ENCODE measurements around the gene SPATS2L. TPM values are rescaled to one million over a fixed set of nuclear protein-coding genes. Genes with fewer than 3 reads are reported as not detected.

The SPATS2L gene
- 43.8 TPM for total RNA-seq

- DNase-seq, result peak; percentile 69
Observed at GRCh38 chr2:200306196-200306930, at the start of gene SPATS2L. Gene SPATS2L (plus strand): TSS chr2:200306693. CDS start chr2:200389245, 82,552 bp downstream.

GRCh38 chr2:200257570-200257969, 48.9 kb upstream of the SPATS2L start:
- no peak for DNase-seq

- DNase-seq, result no peak
Observed at GRCh38 chr2:200258081-200258480, 48.4 kb upstream of the SPATS2L start.

GRCh38 chr2:200258881-200259576, 47.5 kb upstream of the SPATS2L start:
- no peak for DNase-seq

GRCh38 chr2:200259577-200259957, 46.9 kb upstream of the SPATS2L start:
- no peak for DNase-seq

GRCh38 chr2:200262047-200262446, 44.4 kb upstream of the SPATS2L start:
- DNase-seq, result no peak

GRCh38 chr2:200263279-200263678, 43.2 kb upstream of the SPATS2L start:
- no peak for DNase-seq

GRCh38 chr2:200264631-200265030, 41.9 kb upstream of the SPATS2L start:
- DNase-seq, result no peak

- DNase-seq, result no peak
Observed at GRCh38 chr2:200266406-200266805, 40.1 kb upstream of the SPATS2L start.

- DNase-seq, result no peak
Observed at GRCh38 chr2:200267350-200267749, 39.1 kb upstream of the SPATS2L start.

- no peak for DNase-seq
Observed at GRCh38 chr2:200270732-200271131, 35.8 kb upstream of the SPATS2L start.

GRCh38 chr2:200272320-200272719, 34.2 kb upstream of the SPATS2L start:
- DNase-seq, result no peak

GRCh38 chr2:200274116-200275075, 32.1 kb upstream of the SPATS2L start:
- DNase-seq, result no peak

- no peak for DNase-seq
Observed at GRCh38 chr2:200275295-200276013, 31.0 kb upstream of the SPATS2L start.

GRCh38 chr2:200276472-200276871, 30.0 kb upstream of the SPATS2L start:
- DNase-seq, result no peak

GRCh38 chr2:200278694-200279316, 27.7 kb upstream of the SPATS2L start:
- no peak for DNase-seq

- DNase-seq, result no peak
Observed at GRCh38 chr2:200279857-200280256, 26.6 kb upstream of the SPATS2L start.

- DNase-seq, result no peak
Observed at GRCh38 chr2:200286578-200286977, 19.9 kb upstream of the SPATS2L start.

- DNase-seq, result no peak
Observed at GRCh38 chr2:200288670-200289429, 17.6 kb upstream of the SPATS2L start.

GRCh38 chr2:200296118-200296517, 10.4 kb upstream of the SPATS2L start:
- no peak for DNase-seq

GRCh38 chr2:200297100-200297499, 9.4 kb upstream of the SPATS2L start:
- DNase-seq, result no peak

Measured in occipital lobe (tissue), 2 donors.